GM19035 (cell line): ENCODE measurements around the gene CLRN3.

Source experiments
- ATAC-seq: cut with Tn5 transposase; IDR thresholded peaks from one replicate; pipeline ENCODE4 v1.9.1; 2021; ENCODE audit not compliant: unreplicated experiment

Gene CLRN3

DNA sequence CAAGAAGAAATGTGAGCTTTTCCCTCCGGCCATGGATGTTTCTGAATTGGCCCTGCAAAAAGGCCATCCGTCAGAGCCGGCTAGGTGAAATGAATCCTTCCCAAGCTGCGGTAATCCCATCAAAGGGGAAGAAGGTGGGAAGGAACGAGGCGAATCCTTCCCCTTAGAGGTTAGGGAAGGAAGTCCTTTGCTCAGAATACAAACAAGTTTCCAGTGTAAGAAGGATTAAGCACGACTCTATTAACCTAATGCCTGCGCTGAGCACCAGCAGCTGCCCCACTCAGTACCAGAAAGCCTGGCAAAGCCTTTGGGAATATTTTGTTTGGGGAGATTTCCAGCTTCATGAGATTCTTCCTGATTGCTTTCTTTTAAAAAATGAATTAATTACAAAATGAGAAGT lies 42.8 kb downstream of the CLRN3 start:
- ATAC-seq, result no peak

GRCh38 chr10:127849224-127849623 lies 43.5 kb downstream of the CLRN3 start:
- ATAC-seq, result no peak

DNA sequence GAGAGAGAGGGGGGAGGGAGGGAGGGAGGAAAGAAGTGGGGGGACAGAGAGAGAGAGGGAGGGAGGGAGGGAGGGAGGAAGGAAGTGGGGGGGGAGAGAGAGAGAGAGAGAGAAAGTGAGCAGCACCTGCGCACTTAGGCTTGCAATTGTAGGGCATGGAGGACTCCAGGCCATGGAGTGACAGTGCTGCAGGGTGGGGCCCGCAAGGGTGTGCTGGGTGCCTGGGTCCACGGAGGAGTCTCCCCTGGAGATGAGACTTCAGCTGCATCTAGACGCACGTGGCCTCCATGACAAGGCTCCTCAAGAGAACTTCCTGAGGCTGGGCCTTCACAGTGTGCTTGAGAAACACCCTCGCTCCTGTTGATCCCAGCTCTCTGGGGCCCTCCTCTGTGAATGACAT lies 44.5 kb downstream of the CLRN3 start:
- ATAC-seq, result no peak

- no peak for ATAC-seq
Measured at GRCh38 chr10:127845756-127846155, 47.0 kb downstream of the CLRN3 start.

GRCh38 chr10:127840884-127841283 lies 51.9 kb downstream of the CLRN3 start:
- no peak for ATAC-seq

GRCh38 chr10:127836966-127837365 lies 55.8 kb downstream of the CLRN3 start:
- no peak for ATAC-seq

DNA sequence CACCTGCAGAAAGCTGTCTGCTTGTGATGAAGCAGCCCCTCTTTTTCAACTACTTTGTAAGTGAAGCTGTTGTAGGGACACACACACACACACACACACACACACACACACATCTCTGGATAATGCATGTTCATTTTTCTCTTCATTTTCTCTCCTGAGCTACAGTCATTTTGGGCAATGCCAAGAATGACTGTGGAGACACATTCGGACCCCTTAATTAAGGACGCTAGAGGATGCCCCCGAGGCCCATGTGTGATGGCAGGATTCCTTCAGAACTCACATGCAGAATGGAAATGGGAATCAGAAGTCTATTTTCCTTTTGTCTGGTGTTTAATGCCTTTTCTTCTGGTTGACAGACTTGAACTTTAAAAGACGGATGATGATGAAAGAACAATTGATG lies 56.6 kb downstream of the CLRN3 start:
- ATAC-seq, result no peak

DNA sequence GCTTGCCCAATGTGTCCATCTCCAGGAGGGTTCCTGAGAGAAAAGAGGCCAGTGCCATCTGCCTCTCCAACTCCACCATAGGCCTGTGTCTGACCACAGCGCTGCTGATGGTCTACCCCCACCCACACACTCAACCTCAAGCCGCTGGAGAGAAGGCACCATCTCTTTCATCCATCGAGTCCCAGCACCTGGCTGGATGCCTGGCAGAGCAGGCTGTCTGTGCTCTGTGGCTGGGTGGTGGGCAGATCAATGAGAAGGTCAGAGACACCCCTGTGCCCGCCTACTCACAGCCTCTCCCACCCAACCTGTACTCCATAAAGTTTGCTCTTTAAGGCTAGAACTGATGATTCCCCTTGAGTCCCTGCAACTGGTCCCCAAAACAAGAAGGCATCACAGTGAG lies 58.0 kb downstream of the CLRN3 start:
- no peak for ATAC-seq

DNA sequence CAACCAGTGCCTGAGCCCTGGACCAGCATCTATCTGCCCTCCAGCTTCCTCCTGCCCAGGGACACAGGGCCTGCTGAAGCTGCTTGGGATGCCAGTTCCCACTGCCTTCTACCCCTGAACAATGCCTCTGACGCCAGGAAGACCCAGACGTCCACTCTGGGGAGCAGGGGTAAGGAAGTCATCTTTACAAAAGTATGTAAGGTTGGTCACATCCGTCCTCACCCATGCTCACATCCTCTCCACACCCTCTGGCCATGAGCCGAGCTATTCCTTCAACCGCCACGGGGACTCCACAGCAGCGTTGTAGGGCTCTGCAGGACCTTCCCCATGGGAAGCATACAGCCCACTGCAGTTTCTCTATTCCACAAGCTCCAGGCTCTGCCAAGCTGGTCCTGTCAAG lies 58.5 kb downstream of the CLRN3 start:
- ATAC-seq, result no peak

DNA sequence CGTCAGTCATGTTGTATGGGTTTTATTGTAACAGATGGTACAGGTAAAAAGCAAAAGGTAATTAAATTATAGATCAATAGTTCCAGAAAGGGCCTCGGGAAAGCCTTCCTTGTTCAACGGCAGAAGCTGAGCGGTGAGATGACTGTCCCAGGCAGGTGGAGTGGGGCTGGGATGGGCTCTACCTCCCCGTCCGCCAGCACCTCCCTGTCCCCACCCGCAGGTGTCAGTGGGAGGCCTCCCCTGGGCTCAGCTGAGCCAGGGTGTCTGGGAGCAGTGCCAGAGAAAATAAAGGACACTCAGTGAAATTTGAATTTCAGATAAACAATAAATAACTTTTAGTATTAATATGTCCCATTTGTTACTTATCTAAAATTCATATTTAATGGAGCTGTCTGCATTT lies 58.9 kb downstream of the CLRN3 start:
- no peak for ATAC-seq

DNA sequence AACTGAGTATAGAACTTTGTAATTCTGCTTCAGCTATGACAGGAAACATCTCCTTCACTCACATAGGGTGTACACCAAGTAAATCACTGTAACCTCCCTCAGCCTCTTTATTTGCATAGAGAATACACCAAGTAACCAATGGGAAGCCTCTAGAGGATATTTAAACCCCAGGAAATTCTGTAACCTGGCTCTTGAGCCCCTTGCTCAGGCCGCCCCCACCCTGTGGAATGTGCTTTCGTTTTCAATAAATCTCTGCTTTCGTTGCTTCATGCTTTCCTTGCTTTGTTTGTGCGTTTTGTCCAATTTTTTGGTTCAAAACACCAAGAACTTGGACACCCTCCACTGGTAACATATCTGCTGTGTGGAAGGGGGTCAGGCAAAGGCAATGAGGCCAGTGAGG lies 60.2 kb downstream of the CLRN3 start:
- no peak for ATAC-seq

DNA sequence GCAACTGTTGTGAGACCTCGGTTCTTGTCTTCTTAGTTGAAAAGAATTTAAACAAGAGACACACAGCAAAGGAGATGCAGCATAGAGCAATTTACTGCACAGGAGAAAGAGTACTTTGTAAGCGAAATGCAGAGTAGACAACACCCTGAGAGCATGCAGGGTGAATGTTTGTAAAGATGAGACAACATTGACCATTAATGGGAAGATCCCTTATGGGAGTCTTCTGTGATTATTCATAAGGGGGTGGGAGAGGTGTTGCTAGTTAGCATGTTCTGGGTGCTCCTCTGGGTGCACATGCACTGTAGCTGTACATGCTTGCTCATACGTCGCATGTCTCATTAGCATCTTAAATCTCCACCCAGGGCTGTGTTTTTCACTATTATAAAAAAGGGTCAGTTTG lies 62.3 kb downstream of the CLRN3 start:
- ATAC-seq, result no peak
